ACC112 (cell line): Measurements from ENCODE around the gene GLG1.

Experiments used
- H2AFZ ChIP-seq: fragments of 200-600 bp; sonication (generic); one replicate; pipeline ENCODE4 v1.6.0; 2017; ENCODE audit warnings: antibody characterized with exemption, low read length; ENCODE audit not compliant: unreplicated experiment
- H3K27ac ChIP-seq: fragments of 200-600 bp; sonication (generic); 2 replicates; pipeline ENCODE4 v1.5.1; 2014; ENCODE audit warnings: low read depth, mild to moderate bottlenecking, antibody characterized with exemption, low read length, moderate library complexity
- H3K27me3 ChIP-seq: fragments of 200-600 bp; sonication (generic); 2 replicates; pipeline ENCODE4 v1.6.1; 2014; ENCODE audit warnings: mild to moderate bottlenecking, antibody characterized with exemption, low read length, moderate library complexity, mixed read lengths; ENCODE audit not compliant: insufficient read depth
- H3K36me3 ChIP-seq: fragments of 200-600 bp; sonication (generic); 2 replicates; pipeline ENCODE4 v1.6.1; 2016; ENCODE audit warnings: mild to moderate bottlenecking, antibody characterized with exemption, low read length, moderate library complexity, mixed read lengths; ENCODE audit not compliant: insufficient read depth
- H3K4me1 ChIP-seq: fragments of 200-600 bp; sonication (generic); one replicate; pipeline ENCODE4 v1.6.1; 2016; ENCODE audit warnings: low read length, mixed read lengths; ENCODE audit not compliant: insufficient read depth, unreplicated experiment, control insufficient read depth
- H3K4me3 ChIP-seq: fragments of 200-600 bp; sonication (generic); 2 replicates; pipeline ENCODE4 v1.5.1; 2014; ENCODE audit warnings: mild to moderate bottlenecking, low read depth, low read length
- H3K79me2 ChIP-seq: fragments of 200-600 bp; sonication (generic); one replicate; pipeline ENCODE4 v1.6.0; 2016; ENCODE audit warnings: low read length; ENCODE audit not compliant: control insufficient read depth, unreplicated experiment, insufficient read depth

The GLG1 gene

DNA sequence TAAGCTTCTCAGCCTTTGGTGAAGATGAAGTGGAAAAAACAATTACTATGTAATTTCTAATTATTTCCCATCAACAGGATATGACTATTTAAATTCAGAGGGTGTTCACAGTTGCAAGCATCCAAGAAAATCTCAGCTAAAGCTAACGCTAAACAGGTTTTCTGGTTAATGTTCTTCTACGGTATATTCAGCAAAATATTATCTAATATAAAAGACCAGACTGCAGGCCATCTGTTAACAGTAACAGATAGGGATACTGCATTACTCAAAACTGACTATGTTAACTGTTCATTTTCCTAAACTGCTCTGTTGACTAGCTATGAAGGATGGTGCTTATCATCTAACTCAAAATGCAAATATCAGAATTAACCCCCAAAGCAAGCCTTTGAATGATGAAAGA lies 32.8 kb downstream of the GLG1 start:
- no peak overlapping the region for H3K27ac ChIP-seq
- H2AFZ ChIP-seq, result no peak overlapping the region
- peaks cover 15% of the 10 kb centered on the region for H3K4me1 ChIP-seq
- H3K27me3 ChIP-seq, result no peaks in the 10 kb centered on the region
- H3K4me3 ChIP-seq, result no peak overlapping the region
- H3K36me3 ChIP-seq, result no peaks in the 10 kb centered on the region
- H3K79me2 ChIP-seq, result peaks cover 78% of the 10 kb centered on the region

DNA sequence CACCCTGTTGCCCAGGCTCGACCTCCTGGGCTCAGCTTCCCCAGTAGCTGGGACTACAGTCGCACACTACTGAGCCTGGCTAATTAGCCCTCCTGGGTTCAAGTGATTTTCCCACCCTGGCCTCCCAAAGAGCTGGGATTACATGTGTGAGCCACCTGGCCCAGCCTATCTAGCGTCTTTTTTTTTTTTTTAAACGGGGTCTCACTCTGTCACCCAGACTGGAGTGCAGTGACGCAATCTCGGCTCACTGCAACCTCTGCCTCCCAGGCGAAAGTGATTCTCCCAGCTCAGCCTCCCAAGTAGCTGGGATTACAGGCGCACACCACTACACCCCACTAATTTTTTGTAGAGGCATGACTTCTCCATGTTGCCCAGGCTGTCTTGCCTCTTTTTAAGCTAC lies 33.3 kb downstream of the GLG1 start:
- no peak overlapping the region for H2AFZ ChIP-seq

DNA sequence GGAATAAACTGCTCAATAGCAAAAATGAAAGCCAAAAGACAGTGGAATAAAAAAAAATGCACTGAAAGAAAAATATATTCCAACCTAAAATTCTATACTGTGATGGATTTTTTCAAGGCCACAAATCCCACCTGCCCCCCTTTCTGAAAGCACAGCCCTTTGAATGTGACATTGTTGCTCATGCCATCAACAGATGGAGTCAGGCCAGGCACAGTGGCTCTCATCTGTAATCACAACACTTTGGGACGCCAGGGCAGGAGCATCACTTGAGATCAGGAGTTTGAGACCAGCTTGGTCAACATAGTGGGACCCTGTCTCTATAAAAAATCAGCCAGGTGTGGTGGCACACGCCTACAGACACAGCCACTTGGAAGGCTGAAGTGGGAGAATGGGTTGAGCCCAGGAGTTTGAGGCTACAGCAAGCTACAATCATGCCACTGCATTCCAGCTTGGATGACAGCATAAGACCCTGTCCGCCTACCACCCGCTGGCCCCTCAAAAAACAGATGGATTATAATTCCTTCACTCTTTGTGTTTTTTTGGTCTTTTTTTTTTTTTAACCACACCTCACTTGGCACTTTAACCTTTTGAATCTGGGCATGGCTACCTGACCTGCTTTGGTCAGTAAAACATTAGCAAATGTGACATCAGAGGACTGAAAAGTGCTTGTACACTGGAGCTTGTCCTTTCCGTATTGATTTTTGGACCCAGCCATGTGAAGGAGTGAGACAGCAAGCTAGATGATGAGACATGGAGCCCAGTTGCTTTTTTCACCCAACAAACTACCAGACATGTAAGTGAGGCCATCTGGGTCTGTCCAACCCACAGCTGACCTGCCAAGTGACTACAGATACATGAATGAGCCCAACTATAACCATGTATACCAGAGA lies 36.3 kb downstream of the GLG1 start:
- no peaks in the 10 kb centered on the region for H3K27me3 ChIP-seq
- H3K27ac ChIP-seq, result no peak overlapping the region
- H3K36me3 ChIP-seq, result no peaks in the 10 kb centered on the region
- H3K4me1 ChIP-seq, result no peaks in the 10 kb centered on the region
- no peak overlapping the region for H3K4me3 ChIP-seq
- no peak overlapping the region for H2AFZ ChIP-seq
- H3K79me2 ChIP-seq, result peaks cover 77% of the 10 kb centered on the region

More for the DNA sequence above, 33.3 kb downstream of the GLG1 start:
- Histone ChIP-seq H3K79me2 (peaks cover 79% of the 10 kb centered on the region), H3K27me3 (no peaks in the 10 kb centered on the region), H3K4me1 (peaks cover 12% of the 10 kb centered on the region), H3K36me3 (no peaks in the 10 kb centered on the region), H3K27ac (no peak overlapping the region), H3K4me3 (no peak overlapping the region)

DNA sequence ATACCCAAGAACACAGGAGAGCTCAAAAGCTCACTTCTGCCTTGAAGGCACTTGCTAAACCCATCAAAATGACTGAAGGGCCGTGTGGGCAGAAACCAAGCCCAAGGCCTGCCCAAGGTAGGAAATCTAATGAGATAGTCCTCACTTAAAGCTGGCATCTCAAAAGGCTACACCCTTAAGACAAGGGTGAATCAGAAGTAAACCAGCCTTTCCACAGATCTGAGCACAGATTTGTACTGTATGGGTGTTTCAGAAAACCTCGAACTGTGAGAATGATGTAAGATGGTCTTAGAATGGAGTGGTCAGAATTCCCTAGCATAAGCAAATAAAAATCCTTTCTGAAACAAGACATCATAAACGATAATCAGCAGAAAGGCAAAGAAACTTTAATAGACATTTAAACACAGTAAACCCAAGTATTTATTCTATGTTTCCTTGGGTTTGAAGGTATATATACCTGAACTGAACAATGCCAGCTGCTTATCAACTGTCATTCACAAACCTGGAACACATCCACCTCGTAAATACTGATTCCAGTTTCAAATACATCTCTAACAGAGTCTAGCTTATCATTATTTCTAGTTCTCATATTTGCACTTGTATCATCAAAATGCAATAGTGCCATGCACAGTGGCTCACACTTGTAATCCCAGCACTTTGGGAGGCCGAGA lies 37.8 kb downstream of the GLG1 start:
- Histone ChIP-seq H3K79me2 (peaks cover 78% of the 10 kb centered on the region), H3K27ac (no peak overlapping the region), H2AFZ (no peak overlapping the region), H3K27me3 (no peaks in the 10 kb centered on the region), H3K4me3 (no peak overlapping the region), H3K4me1 (peaks cover 7% of the 10 kb centered on the region), H3K36me3 (no peaks in the 10 kb centered on the region)

DNA sequence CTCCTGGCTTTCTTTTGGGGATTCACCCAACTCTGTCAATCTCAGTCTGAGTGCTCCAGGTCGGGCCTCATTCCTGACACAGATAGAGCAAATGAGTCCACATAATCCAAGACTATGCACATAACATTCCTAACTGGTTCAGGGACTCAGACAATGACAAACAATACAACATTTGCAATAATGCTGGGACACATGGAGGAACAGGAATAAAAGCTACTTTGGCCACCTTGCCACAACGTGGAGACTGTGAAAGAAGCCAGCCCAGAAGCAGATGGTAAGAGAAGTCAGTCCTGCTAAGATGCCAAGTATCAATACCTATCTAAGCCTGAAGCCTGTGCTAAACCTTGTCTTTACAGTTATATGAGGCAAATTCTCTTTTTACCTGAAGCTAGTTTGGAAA lies 39.0 kb downstream of the GLG1 start:
- no peaks in the 10 kb centered on the region for H3K27me3 ChIP-seq
- H3K4me3 ChIP-seq, result no peak overlapping the region
- no peaks in the 10 kb centered on the region for H3K36me3 ChIP-seq
- H3K4me1 ChIP-seq, result peaks cover 10% of the 10 kb centered on the region
- no peak overlapping the region for H2AFZ ChIP-seq
- no peak overlapping the region for H3K27ac ChIP-seq
- peaks cover 78% of the 10 kb centered on the region for H3K79me2 ChIP-seq

DNA sequence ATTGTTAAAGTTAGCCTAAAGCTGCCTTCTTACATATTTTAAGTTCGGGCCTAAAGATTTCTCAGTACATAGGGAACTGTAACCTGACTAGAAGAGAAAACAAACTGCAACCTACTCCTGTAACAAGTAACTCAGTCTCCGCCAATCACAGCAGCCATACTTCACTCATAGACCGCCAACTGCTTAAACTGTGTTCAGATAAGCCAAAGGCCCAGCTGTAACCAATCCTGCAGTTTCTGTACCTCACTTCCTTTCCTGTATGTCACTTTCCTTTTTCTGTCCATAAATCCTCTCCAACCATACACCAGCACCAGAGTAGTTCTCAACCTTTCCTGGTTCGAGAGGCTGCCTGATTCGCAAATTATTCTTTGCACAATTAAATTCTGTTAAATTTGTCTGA lies 41.5 kb downstream of the GLG1 start:
- no peak overlapping the region for H3K4me3 ChIP-seq
- no peaks in the 10 kb centered on the region for H3K27me3 ChIP-seq
- peaks cover 80% of the 10 kb centered on the region for H3K79me2 ChIP-seq
- H3K27ac ChIP-seq, result no peak overlapping the region
- H3K36me3 ChIP-seq, result no peaks in the 10 kb centered on the region
- peaks cover 13% of the 10 kb centered on the region for H3K4me1 ChIP-seq
- no peak overlapping the region for H2AFZ ChIP-seq

DNA sequence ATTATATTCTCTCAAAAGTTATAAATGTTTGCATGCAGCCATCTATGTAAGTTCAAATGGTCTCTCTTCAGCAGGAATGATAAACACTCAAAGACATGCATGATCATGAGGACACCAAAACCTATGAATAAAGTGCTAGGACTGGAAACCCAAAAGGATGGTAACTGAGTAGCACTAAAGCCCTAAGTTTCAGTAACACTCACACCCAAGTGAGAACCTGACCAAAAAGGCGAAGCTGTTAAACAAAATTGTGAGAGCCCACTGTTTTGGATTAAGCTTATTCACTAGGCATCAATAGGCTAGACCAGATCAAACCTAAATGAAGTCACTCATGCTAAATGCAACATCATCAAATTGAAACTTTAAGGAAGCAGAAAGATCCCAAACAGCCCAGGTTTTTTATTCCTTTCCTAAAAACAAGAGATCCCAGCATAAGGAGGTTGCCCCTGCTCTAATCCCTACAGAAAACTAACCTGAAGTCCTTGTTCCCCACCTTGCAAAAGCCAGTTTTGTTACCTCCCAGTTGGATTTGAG lies 42.4 kb downstream of the GLG1 start:
- Histone ChIP-seq H2AFZ (no peak overlapping the region), H3K36me3 (no peaks in the 10 kb centered on the region), H3K27me3 (no peaks in the 10 kb centered on the region), H3K4me1 (peaks cover 13% of the 10 kb centered on the region), H3K79me2 (peaks cover 73% of the 10 kb centered on the region), H3K4me3 (no peak overlapping the region), H3K27ac (no peak overlapping the region)

DNA sequence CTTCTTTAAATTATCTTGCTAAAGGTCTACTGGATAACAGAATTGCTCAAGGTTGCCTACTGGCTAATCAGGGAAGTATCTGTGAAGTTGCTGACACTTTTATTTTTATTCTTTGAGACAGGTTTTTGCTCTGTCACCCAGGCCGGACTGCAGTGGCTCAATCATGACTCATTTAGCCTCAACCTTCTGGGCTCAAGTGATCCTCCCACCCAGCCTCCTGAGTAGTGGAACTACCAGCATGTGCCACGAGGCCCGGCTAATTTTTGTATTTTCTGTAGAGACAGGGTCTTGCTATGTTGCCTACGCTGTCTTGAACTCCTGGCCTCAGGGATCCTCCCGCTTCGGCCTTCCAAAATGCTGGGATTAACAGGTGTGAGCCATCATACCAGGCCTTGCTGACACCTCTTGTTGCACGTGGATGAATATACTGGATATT lies 43.1 kb downstream of the GLG1 start:
- H2AFZ ChIP-seq, result no peak overlapping the region
- no peak overlapping the region for H3K27ac ChIP-seq
- peaks cover 71% of the 10 kb centered on the region for H3K79me2 ChIP-seq
- no peaks in the 10 kb centered on the region for H3K36me3 ChIP-seq
- H3K4me3 ChIP-seq, result no peak overlapping the region
- no peaks in the 10 kb centered on the region for H3K27me3 ChIP-seq
- H3K4me1 ChIP-seq, result peaks cover 13% of the 10 kb centered on the region

DNA sequence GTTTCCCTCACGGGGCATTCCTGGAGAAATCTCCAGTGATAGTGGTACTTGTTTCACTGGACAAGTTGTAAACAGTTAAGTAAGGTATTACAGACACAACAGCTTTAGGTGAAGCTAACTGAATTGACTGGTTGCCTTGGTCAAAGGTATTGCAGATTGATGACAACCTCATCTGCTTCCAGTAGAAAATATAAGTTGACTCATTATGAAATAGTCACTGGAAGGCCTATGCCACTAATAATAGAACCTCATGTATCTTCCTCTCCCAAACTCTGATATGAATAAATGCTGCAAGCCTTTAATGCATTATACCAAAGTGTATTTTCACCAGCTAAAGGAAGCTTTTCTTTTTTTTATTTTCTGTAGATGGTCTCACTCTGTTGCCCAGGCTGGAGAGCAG lies 44.8 kb downstream of the GLG1 start:
- H3K79me2 ChIP-seq, result peaks cover 63% of the 10 kb centered on the region

DNA sequence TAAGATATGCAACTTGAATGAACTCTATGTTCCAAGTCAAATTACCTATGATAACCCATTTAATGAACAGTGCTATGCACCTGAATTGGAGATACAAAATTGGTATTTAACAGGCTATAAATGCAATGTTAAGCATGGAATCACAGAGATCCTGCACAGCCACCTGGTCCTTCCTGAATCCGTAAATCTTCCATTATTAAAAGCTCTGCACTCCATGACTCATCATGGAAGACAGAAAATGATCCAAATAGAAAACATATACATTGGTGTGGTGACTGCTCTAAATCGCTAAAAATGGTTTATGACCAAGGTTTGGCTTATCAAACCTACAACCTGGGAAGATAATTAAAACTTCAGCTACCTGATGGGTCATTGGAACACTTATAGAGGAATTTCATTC lies 45.3 kb downstream of the GLG1 start:
- H3K4me3 ChIP-seq, result no peak overlapping the region
- no peak overlapping the region for H2AFZ ChIP-seq
- H3K27ac ChIP-seq, result no peak overlapping the region
- peaks cover 13% of the 10 kb centered on the region for H3K4me1 ChIP-seq
- H3K36me3 ChIP-seq, result no peaks in the 10 kb centered on the region
- H3K27me3 ChIP-seq, result no peaks in the 10 kb centered on the region
- H3K79me2 ChIP-seq, result peaks cover 61% of the 10 kb centered on the region

More for the DNA sequence above, 44.8 kb downstream of the GLG1 start:
- Histone ChIP-seq H3K4me1 (peaks cover 13% of the 10 kb centered on the region), H3K36me3 (no peaks in the 10 kb centered on the region), H3K27ac (no peak overlapping the region), H2AFZ (no peak overlapping the region), H3K27me3 (no peaks in the 10 kb centered on the region), H3K4me3 (no peak overlapping the region)
